ENCODE results near the gene SETD1A.

SETD1A gene

GRCh38 chr16:30965436-30965835 is 7.9 kb downstream of the SETD1A start:
- H3K4me3 ChIP-seq (ENCODE audit: low read depth, low read length), result no peak overlapping the region
- no peak overlapping the region for H3K4ac ChIP-seq (ENCODE audit: low read depth, low read length)
- H3K36me3 ChIP-seq (ENCODE audit: control insufficient read depth in 1 of 2, insufficient read depth in 2 of 2, low read length in 2 of 2), result peaks cover 76 to 79% of the 10 kb centered on the region in 2 experiments
- no peak overlapping the region for H3K4me2 ChIP-seq (ENCODE audit: low read length)
- H3K9ac ChIP-seq (ENCODE audit: low read length), result no peak overlapping the region
- no peak overlapping the region for H4K8ac ChIP-seq (ENCODE audit: low read depth, low read length)
- H2AFZ ChIP-seq (ENCODE audit: insufficient read depth, low read length, poor library complexity), result no peak overlapping the region
- H3K79me1 ChIP-seq (ENCODE audit: low read length), result no peaks in the 10 kb centered on the region
- no peaks in the 10 kb centered on the region for H3K79me2 ChIP-seq (ENCODE audit: control insufficient read depth, insufficient read depth, low read length, poor library complexity)
- H3K23ac ChIP-seq (ENCODE audit: low read length), result no peak overlapping the region
- no peak overlapping the region for H2BK5ac ChIP-seq (ENCODE audit: low read depth, low read length, poor library complexity)
- no peaks in the 10 kb centered on the region for H3K9me3 ChIP-seq (ENCODE audit: insufficient read depth, low read depth, low read length)
- H3K14ac ChIP-seq (ENCODE audit: low read length), result no peak overlapping the region
- no peak overlapping the region for H3K27ac ChIP-seq (ENCODE audit: low read depth, low read length)
- no CpG with 5 or more reads among the region's 15 CpGs for WGBS (ENCODE audit: extremely low coverage, insufficient coverage, insufficient read length)
- H2BK12ac ChIP-seq (ENCODE audit: low read length), result no peak overlapping the region
- H2BK120ac ChIP-seq (ENCODE audit: insufficient read depth, low read length, poor library complexity), result no peak overlapping the region
- no peak for DNase-seq
- H3K4me1 ChIP-seq (ENCODE audit: control insufficient read depth in 1 of 2, insufficient read depth in 2 of 2, low read length in 2 of 2), result no peaks in the 10 kb centered on the region
- H3K27me3 ChIP-seq (ENCODE audit: insufficient read depth, low read length), result no peaks in the 10 kb centered on the region
- H4K12ac ChIP-seq (ENCODE audit: low read depth, low read length), result no peak overlapping the region
- H2AK5ac ChIP-seq (ENCODE audit: low read length), result no peak overlapping the region
- H3K18ac ChIP-seq (ENCODE audit: low read length), result no peak overlapping the region
- H4K91ac ChIP-seq (ENCODE audit: low read depth, low read length), result no peak overlapping the region

DNA sequence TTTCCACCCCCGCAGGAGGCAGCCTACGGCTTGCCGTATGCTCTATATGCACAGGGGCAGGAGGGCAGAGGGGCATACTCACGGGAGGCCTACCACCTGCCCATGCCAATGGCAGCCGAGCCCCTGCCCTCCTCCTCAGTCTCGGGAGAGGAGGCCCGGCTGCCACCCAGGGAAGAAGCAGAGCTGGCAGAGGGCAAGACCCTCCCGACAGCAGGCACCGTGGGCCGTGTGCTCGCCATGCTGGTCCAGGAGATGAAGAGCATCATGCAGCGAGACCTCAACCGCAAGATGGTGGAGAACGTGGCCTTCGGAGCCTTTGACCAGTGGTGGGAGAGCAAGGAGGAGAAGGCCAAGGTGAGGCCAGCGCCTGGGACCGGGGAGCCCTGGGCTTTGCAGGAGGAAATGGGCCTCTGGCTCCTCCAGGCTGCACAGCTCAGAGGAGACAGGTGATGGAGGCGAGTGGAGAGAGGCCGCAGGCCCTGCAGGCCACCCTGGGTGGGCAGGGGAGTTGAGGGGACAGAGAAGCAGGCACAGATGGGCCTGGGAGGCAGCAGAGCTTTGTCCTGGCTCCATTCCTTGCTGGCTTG is 8.6 kb downstream of the SETD1A start:
- Histone ChIP-seq H4K91ac (ENCODE audit: low read depth, low read length) (no peak overlapping the region), H3K9me3 (ENCODE audit: insufficient read depth, low read depth, low read length) (no peaks in the 10 kb centered on the region), H3K4me2 (ENCODE audit: low read length) (no peak overlapping the region), H3K23ac (ENCODE audit: low read length) (no peak overlapping the region), H3K4ac (ENCODE audit: low read depth, low read length) (no peak overlapping the region), H3K27ac (ENCODE audit: low read depth, low read length) (no peak overlapping the region), H3K4me3 (ENCODE audit: low read depth, low read length) (peak overlapping the region; percentile 8), H3K14ac (ENCODE audit: low read length) (no peak overlapping the region), H3K4me1 (ENCODE audit: control insufficient read depth in 1 of 2, insufficient read depth in 2 of 2, low read length in 2 of 2) (no peaks in the 10 kb centered on the region), H3K36me3 (ENCODE audit: control insufficient read depth in 1 of 2, insufficient read depth in 2 of 2, low read length in 2 of 2) (peaks cover 79 to 80% of the 10 kb centered on the region in 2 experiments), H3K9ac (ENCODE audit: low read length) (peak overlapping the region; percentile 55), H2BK120ac (ENCODE audit: insufficient read depth, low read length, poor library complexity) (no peak overlapping the region), H3K27me3 (ENCODE audit: insufficient read depth, low read length) (no peaks in the 10 kb centered on the region), H3K79me2 (ENCODE audit: control insufficient read depth, insufficient read depth, low read length, poor library complexity) (no peaks in the 10 kb centered on the region), H3K79me1 (ENCODE audit: low read length) (no peaks in the 10 kb centered on the region), H2AFZ (ENCODE audit: insufficient read depth, low read length, poor library complexity) (no peak overlapping the region), H2AK5ac (ENCODE audit: low read length) (no peak overlapping the region), H2BK5ac (ENCODE audit: low read depth, low read length, poor library complexity) (no peak overlapping the region), H3K18ac (ENCODE audit: low read length) (no peak overlapping the region), H2BK12ac (ENCODE audit: low read length) (no peak overlapping the region), H4K8ac (ENCODE audit: low read depth, low read length) (no peak overlapping the region), H4K12ac (ENCODE audit: low read depth, low read length) (no peak overlapping the region)
- DNase-seq, result no peak
- no CpG with 5 or more reads among the region's 19 CpGs for WGBS (ENCODE audit: extremely low coverage, insufficient coverage, insufficient read length)

GRCh38 chr16:30967795-30968194 is 10.2 kb downstream of the SETD1A start:
- peaks cover 76 to 83% of the 10 kb centered on the region in 2 experiments for H3K36me3 ChIP-seq (ENCODE audit: control insufficient read depth in 1 of 2, insufficient read depth in 2 of 2, low read length in 2 of 2)
- H2BK120ac ChIP-seq (ENCODE audit: insufficient read depth, low read length, poor library complexity), result no peak overlapping the region
- no peak overlapping the region for H3K4me2 ChIP-seq (ENCODE audit: low read length)
- H3K9ac ChIP-seq (ENCODE audit: low read length), result no peak overlapping the region
- H3K23ac ChIP-seq (ENCODE audit: low read length), result no peak overlapping the region
- no peak overlapping the region for H4K8ac ChIP-seq (ENCODE audit: low read depth, low read length)
- no peaks in the 10 kb centered on the region for H3K79me1 ChIP-seq (ENCODE audit: low read length)
- H3K4me3 ChIP-seq (ENCODE audit: low read depth, low read length), result no peak overlapping the region
- no peak overlapping the region for H3K14ac ChIP-seq (ENCODE audit: low read length)
- H2BK12ac ChIP-seq (ENCODE audit: low read length), result no peak overlapping the region
- no peaks in the 10 kb centered on the region for H3K9me3 ChIP-seq (ENCODE audit: insufficient read depth, low read depth, low read length)
- no peak for DNase-seq
- H3K27ac ChIP-seq (ENCODE audit: low read depth, low read length), result no peak overlapping the region
- no peak overlapping the region for H4K12ac ChIP-seq (ENCODE audit: low read depth, low read length)
- no peak overlapping the region for H2BK5ac ChIP-seq (ENCODE audit: low read depth, low read length, poor library complexity)
- H2AK5ac ChIP-seq (ENCODE audit: low read length), result no peak overlapping the region
- no peak overlapping the region for H3K4ac ChIP-seq (ENCODE audit: low read depth, low read length)
- H3K18ac ChIP-seq (ENCODE audit: low read length), result no peak overlapping the region
- H3K79me2 ChIP-seq (ENCODE audit: control insufficient read depth, insufficient read depth, low read length, poor library complexity), result no peaks in the 10 kb centered on the region
- H2AFZ ChIP-seq (ENCODE audit: insufficient read depth, low read length, poor library complexity), result no peak overlapping the region
- WGBS (ENCODE audit: extremely low coverage, insufficient coverage, insufficient read length), result no CpG with 5 or more reads among the region's 4 CpGs
- no peaks in the 10 kb centered on the region for H3K4me1 ChIP-seq (ENCODE audit: control insufficient read depth in 1 of 2, insufficient read depth in 2 of 2, low read length in 2 of 2)
- no peak overlapping the region for H4K91ac ChIP-seq (ENCODE audit: low read depth, low read length)
- no peaks in the 10 kb centered on the region for H3K27me3 ChIP-seq (ENCODE audit: insufficient read depth, low read length)

GRCh38 chr16:30969246-30969842 is 11.8 kb downstream of the SETD1A start:
- H2BK5ac ChIP-seq (ENCODE audit: low read depth, low read length, poor library complexity), result no peak overlapping the region
- no peak overlapping the region for H3K9ac ChIP-seq (ENCODE audit: low read length)
- H4K12ac ChIP-seq (ENCODE audit: low read depth, low read length), result no peak overlapping the region
- H2BK120ac ChIP-seq (ENCODE audit: insufficient read depth, low read length, poor library complexity), result no peak overlapping the region
- no peaks in the 10 kb centered on the region for H3K9me3 ChIP-seq (ENCODE audit: insufficient read depth, low read depth, low read length)
- H2AFZ ChIP-seq (ENCODE audit: insufficient read depth, low read length, poor library complexity), result no peak overlapping the region
- peaks cover 75 to 87% of the 10 kb centered on the region in 2 experiments for H3K36me3 ChIP-seq (ENCODE audit: control insufficient read depth in 1 of 2, insufficient read depth in 2 of 2, low read length in 2 of 2)
- H2AK5ac ChIP-seq (ENCODE audit: low read length), result no peak overlapping the region
- no CpG with 5 or more reads among the region's 19 CpGs for WGBS (ENCODE audit: extremely low coverage, insufficient coverage, insufficient read length)
- H3K4me1 ChIP-seq (ENCODE audit: control insufficient read depth in 1 of 2, insufficient read depth in 2 of 2, low read length in 2 of 2), result no peaks in the 10 kb centered on the region
- no peak overlapping the region for H4K91ac ChIP-seq (ENCODE audit: low read depth, low read length)
- no peak overlapping the region for H3K4ac ChIP-seq (ENCODE audit: low read depth, low read length)
- no peak overlapping the region for H3K4me2 ChIP-seq (ENCODE audit: low read length)
- H4K8ac ChIP-seq (ENCODE audit: low read depth, low read length), result no peak overlapping the region
- H3K23ac ChIP-seq (ENCODE audit: low read length), result no peak overlapping the region
- no peak overlapping the region for H3K4me3 ChIP-seq (ENCODE audit: low read depth, low read length)
- no peaks in the 10 kb centered on the region for H3K79me2 ChIP-seq (ENCODE audit: control insufficient read depth, insufficient read depth, low read length, poor library complexity)
- H3K27me3 ChIP-seq (ENCODE audit: insufficient read depth, low read length), result no peaks in the 10 kb centered on the region
- H3K18ac ChIP-seq (ENCODE audit: low read length), result no peak overlapping the region
- no peak overlapping the region for H3K14ac ChIP-seq (ENCODE audit: low read length)
- H2BK12ac ChIP-seq (ENCODE audit: low read length), result no peak overlapping the region
- DNase-seq, result no peak
- H3K27ac ChIP-seq (ENCODE audit: low read depth, low read length), result no peak overlapping the region
- no peaks in the 10 kb centered on the region for H3K79me1 ChIP-seq (ENCODE audit: low read length)
